MV-4-11 (cell line): Measurements from ENCODE around the gene LHFPL3.
"Not testable (repeated sequence)": the region's sequence is repeated elsewhere in the genome, so short reads cannot be mapped to it uniquely, and the experiment has no call there.

Experiments used
- DNase-seq: peaks from one replicate; lab custom pipeline; 2025; lab: John Stamatoyannopoulos, UW

The LHFPL3 gene

GRCh38 chr7:104595591-104595990 lies 267.2 kb downstream of the LHFPL3 start:
- not testable (repeated sequence) for DNase-seq

- DNase-seq = no peak
Measured at GRCh38 chr7:104603957-104604356, 275.6 kb downstream of the LHFPL3 start.

GRCh38 chr7:104604706-104605105 lies 276.3 kb downstream of the LHFPL3 start:
- no peak for DNase-seq

GRCh38 chr7:104621321-104621720 lies 292.9 kb downstream of the LHFPL3 start:
- DNase-seq = no peak

- no peak for DNase-seq
Measured at GRCh38 chr7:104625956-104626355, 297.6 kb downstream of the LHFPL3 start.

GRCh38 chr7:104627516-104627915 lies 299.1 kb downstream of the LHFPL3 start:
- peak; percentile 34 for DNase-seq

- no peak for DNase-seq
Measured at GRCh38 chr7:104628017-104628416, 299.6 kb downstream of the LHFPL3 start.

- no peak for DNase-seq
Measured at GRCh38 chr7:104629408-104629807, 301.0 kb downstream of the LHFPL3 start.

- no peak for DNase-seq
Measured at GRCh38 chr7:104640506-104640905, 312.1 kb downstream of the LHFPL3 start.

- no peak for DNase-seq
Measured at GRCh38 chr7:104642560-104642959, 314.2 kb downstream of the LHFPL3 start.

- peak; percentile 34 for DNase-seq
Measured at GRCh38 chr7:104643587-104644217, 315.3 kb downstream of the LHFPL3 start.

GRCh38 chr7:104650991-104651640 lies 322.7 kb downstream of the LHFPL3 start:
- no peak for DNase-seq

GRCh38 chr7:104652434-104652833 lies 324.0 kb downstream of the LHFPL3 start:
- DNase-seq = no peak

- no peak for DNase-seq
Measured at GRCh38 chr7:104652865-104653264, 324.5 kb downstream of the LHFPL3 start.

GRCh38 chr7:104653825-104654401 lies 325.5 kb downstream of the LHFPL3 start:
- no peak for DNase-seq

GRCh38 chr7:104655592-104655991 lies 327.2 kb downstream of the LHFPL3 start:
- no peak for DNase-seq

GRCh38 chr7:104656467-104656866 lies 328.1 kb downstream of the LHFPL3 start:
- peak; percentile 26 for DNase-seq

GRCh38 chr7:104657134-104657533 lies 328.7 kb downstream of the LHFPL3 start:
- DNase-seq = no peak

GRCh38 chr7:104661575-104661974 lies 333.2 kb downstream of the LHFPL3 start:
- no peak for DNase-seq

GRCh38 chr7:104664648-104665047 lies 336.2 kb downstream of the LHFPL3 start:
- DNase-seq = no peak

- peak; percentile 18 for DNase-seq
Measured at GRCh38 chr7:104677587-104677986, 349.2 kb downstream of the LHFPL3 start.

GRCh38 chr7:104679085-104679484 lies 350.7 kb downstream of the LHFPL3 start:
- no peak for DNase-seq

- no peak for DNase-seq
Measured at GRCh38 chr7:104686286-104686685, 357.9 kb downstream of the LHFPL3 start.

- no peak for DNase-seq
Measured at GRCh38 chr7:104694710-104695109, 366.3 kb downstream of the LHFPL3 start.
